ENCODE measurements around the gene FUT3. TPM values are rescaled to one million over a fixed set of nuclear protein-coding genes. Genes with fewer than 3 reads are reported as not detected.
A peak's percentile ranks its signal among the peaks of the same experiment; 100 is the strongest.

The FUT3 gene
- total and polyA plus RNA-seq, 2 experiments from 2014 or later = 0.45 TPM; not detected in 1

DNA sequence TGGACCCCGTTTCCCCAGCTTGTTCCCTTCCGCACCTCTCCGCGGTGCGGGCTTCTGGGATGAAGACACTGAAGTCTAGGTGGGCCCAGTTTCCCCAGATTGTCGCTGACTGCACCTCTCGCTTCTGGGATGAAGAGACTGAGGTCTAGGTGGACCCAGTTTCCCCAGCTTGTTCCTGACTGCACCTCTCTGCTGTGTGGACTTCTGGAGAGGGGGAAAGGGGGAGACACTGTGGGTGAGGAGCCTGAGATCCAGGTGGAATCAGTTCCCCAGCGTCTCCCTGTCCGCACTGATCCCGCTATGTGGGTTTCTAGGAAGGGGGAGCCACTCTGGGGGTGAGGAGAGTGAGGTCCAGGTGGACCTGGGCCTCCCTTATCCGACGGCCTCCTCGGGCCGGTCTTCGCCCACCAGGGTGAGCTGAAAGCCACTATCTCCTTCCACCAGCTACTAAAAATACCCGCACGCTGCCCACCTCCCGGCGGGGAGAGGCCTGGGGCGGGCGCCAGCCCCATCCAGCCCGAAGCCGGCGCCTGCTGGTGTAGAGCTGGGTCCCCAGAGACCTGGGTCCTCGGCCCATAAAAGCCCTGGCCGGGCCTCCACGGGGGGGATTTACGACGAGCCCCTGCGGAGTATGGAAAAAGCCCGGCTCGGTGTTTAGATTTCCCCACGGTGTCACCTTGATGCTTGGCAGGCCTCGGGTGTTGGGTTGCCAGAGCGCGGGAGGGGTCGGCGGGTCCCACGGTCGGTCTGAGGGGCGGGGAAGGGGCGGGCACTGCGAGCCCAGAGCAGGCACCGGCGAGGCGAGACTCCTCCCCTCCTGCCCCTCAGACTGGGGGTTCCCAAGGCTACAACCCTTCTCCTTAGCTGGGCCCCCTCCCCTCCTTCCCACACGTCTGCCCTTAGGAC, 22.3 kb downstream of the FUT3 start:
- H3K9me2 ChIP-seq (replicated peaks; ENCODE audit: insufficient read depth) = no peaks in the 10 kb centered on the region
- H3K27me3 ChIP-seq = no peaks in the 10 kb centered on the region
- peak overlapping the region; percentile 52 for H3K4me3 ChIP-seq
- no peaks in the 10 kb centered on the region for H3K9me3 ChIP-seq (ENCODE audit: low read depth)
- H3K36me3 ChIP-seq (replicated peaks; ENCODE audit: insufficient read depth, low read depth) = no peaks in the 10 kb centered on the region
- WGBS (ENCODE audit: low lambda C conversion rate, missing lambda C conversion rate) = 10% methylated on average over 35 of the region's 47 CpGs
- H3K79me2 ChIP-seq = no peaks in the 10 kb centered on the region
- H4K20me1 ChIP-seq (ENCODE audit: insufficient read depth, poor library complexity, severe bottlenecking) = no peaks in the 10 kb centered on the region
- peak overlapping the region; percentile 96 for H3K4me2 ChIP-seq
- H2AFZ ChIP-seq = peak overlapping the region; percentile 61
- peak; percentile 89 for DNase-seq (ENCODE audit: low spot score)
- H3K4me1 ChIP-seq (ENCODE audit: insufficient read depth) = peaks cover 18% of the 10 kb centered on the region
- H3K27ac ChIP-seq = peak overlapping the region; percentile 96
- TF ChIP-seq, protein P1, sequence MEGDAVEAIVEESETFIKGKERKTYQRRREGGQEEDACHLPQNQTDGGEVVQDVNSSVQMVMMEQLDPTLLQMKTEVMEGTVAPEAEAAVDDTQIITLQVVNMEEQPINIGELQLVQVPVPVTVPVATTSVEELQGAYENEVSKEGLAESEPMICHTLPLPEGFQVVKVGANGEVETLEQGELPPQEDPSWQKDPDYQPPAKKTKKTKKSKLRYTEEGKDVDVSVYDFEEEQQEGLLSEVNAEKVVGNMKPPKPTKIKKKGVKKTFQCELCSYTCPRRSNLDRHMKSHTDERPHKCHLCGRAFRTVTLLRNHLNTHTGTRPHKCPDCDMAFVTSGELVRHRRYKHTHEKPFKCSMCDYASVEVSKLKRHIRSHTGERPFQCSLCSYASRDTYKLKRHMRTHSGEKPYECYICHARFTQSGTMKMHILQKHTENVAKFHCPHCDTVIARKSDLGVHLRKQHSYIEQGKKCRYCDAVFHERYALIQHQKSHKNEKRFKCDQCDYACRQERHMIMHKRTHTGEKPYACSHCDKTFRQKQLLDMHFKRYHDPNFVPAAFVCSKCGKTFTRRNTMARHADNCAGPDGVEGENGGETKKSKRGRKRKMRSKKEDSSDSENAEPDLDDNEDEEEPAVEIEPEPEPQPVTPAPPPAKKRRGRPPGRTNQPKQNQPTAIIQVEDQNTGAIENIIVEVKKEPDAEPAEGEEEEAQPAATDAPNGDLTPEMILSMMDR (IDR thresholded peaks at IDR 0.05; ENCODE audit: poor library complexity) = no peak
- TF ChIP-seq EZH2phosphoT487 (IDR thresholded peaks at IDR 0.05; ENCODE audit: low read depth, severe bottlenecking, unreplicated experiment) (no peak), EZH2 (IDR thresholded peaks at IDR 0.05; ENCODE audit: borderline replicate concordance) (no peak)

DNA sequence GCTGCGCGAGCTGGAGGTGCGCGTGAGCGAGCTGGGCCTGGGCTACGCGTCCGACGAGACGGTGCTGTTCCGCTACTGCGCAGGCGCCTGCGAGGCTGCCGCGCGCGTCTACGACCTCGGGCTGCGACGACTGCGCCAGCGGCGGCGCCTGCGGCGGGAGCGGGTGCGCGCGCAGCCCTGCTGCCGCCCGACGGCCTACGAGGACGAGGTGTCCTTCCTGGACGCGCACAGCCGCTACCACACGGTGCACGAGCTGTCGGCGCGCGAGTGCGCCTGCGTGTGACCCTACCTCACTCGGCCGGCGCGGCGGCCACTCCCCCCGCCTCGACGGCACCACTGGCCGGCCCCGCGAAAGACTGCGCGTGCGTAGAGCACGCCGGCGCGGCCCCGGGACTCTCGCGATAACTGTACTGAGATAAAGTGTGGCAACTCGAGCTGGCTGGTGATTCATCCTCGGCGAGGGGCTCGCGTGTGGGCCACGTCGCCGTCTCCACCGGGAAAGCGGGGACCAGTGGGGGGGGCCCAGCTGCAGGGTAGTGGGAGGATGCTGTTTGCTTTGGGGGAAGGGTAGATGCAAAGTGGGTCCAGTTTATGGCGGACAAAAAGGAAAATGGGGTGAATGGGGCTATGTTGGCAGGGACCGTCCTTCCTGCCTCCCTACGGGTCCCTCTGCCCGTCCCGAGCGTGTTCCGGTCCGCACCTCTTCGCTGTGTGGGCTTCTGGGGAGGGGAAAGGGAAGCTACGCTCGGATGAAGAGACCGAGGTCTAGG, 23.2 kb downstream of the FUT3 start:
- no peaks in the 10 kb centered on the region for H3K79me2 ChIP-seq
- no peaks in the 10 kb centered on the region for H3K9me3 ChIP-seq (ENCODE audit: low read depth)
- 2% methylated on average over 61 of the region's 91 CpGs for WGBS (ENCODE audit: low lambda C conversion rate, missing lambda C conversion rate)
- H3K9me2 ChIP-seq (replicated peaks; ENCODE audit: insufficient read depth) = no peaks in the 10 kb centered on the region
- TF ChIP-seq, protein P1 (IDR thresholded peaks at IDR 0.05; ENCODE audit: poor library complexity) = no peak
- no peak for TF ChIP-seq EZH2phosphoT487 (IDR thresholded peaks at IDR 0.05; ENCODE audit: low read depth, severe bottlenecking, unreplicated experiment)
- TF ChIP-seq EZH2 (IDR thresholded peaks at IDR 0.05; ENCODE audit: borderline replicate concordance) = no peak
- DNase-seq (ENCODE audit: low spot score) = peak; percentile 98
- peak overlapping the region; percentile 52 for H3K4me3 ChIP-seq
- peaks cover 18% of the 10 kb centered on the region for H3K4me1 ChIP-seq (ENCODE audit: insufficient read depth)
- peak overlapping the region; percentile 61 for H2AFZ ChIP-seq
- no peaks in the 10 kb centered on the region for H3K36me3 ChIP-seq (replicated peaks; ENCODE audit: insufficient read depth, low read depth)
- H3K27me3 ChIP-seq = no peaks in the 10 kb centered on the region
- H3K27ac ChIP-seq = peak overlapping the region; percentile 96
- no peaks in the 10 kb centered on the region for H4K20me1 ChIP-seq (ENCODE audit: insufficient read depth, poor library complexity, severe bottlenecking)
- peak overlapping the region; percentile 96 for H3K4me2 ChIP-seq

DNA sequence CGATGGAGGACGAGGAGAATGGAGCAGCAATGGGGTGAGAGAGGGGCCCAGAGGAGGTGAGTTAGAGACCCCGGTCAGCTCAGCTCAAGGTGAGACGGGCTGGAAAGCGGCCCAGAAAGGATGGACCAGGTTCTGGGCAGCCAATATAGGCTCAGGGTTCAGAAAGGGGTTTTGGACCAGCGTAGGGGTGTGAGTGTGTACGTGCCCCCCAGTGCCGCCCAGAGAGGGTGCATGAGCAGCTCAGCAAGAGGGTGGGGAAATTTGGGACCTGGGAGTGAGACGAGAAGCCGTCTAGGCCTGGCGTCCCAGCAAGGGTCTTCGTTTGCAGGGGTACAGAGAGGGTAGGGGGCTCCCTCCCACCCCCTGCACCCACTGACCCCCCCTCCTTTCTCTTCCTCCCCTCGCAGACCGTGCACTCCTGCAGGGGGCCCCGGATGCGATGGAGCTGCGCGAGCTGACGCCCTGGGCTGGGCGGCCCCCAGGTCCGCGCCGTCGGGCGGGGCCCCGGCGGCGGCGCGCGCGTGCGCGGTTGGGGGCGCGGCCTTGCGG, 23.8 kb downstream of the FUT3 start:
- peak overlapping the region; percentile 40 for H2AFZ ChIP-seq
- H3K9me2 ChIP-seq (replicated peaks; ENCODE audit: insufficient read depth) = no peaks in the 10 kb centered on the region
- no peaks in the 10 kb centered on the region for H4K20me1 ChIP-seq (ENCODE audit: insufficient read depth, poor library complexity, severe bottlenecking)
- peaks cover 18% of the 10 kb centered on the region for H3K4me1 ChIP-seq (ENCODE audit: insufficient read depth)
- no peaks in the 10 kb centered on the region for H3K36me3 ChIP-seq (replicated peaks; ENCODE audit: insufficient read depth, low read depth)
- H3K27ac ChIP-seq = peak overlapping the region; percentile 96
- H3K4me2 ChIP-seq = peak overlapping the region; percentile 96
- 27% methylated on average over 32 of the region's 37 CpGs for WGBS (ENCODE audit: low lambda C conversion rate, missing lambda C conversion rate)
- H3K4me3 ChIP-seq = no peak overlapping the region
- no peak for DNase-seq (ENCODE audit: low spot score)
- TF ChIP-seq EZH2phosphoT487 (IDR thresholded peaks at IDR 0.05; ENCODE audit: low read depth, severe bottlenecking, unreplicated experiment) (no peak), EZH2 (IDR thresholded peaks at IDR 0.05; ENCODE audit: borderline replicate concordance) (no peak)
- TF ChIP-seq, protein P1 (IDR thresholded peaks at IDR 0.05; ENCODE audit: poor library complexity) = no peak
- no peaks in the 10 kb centered on the region for H3K79me2 ChIP-seq
- no peaks in the 10 kb centered on the region for H3K27me3 ChIP-seq
- no peaks in the 10 kb centered on the region for H3K9me3 ChIP-seq (ENCODE audit: low read depth)
